Measurements from ENCODE around the gene RTN3. TPM values are rescaled to one million over a fixed set of nuclear protein-coding genes. Genes with fewer than 3 reads are reported as not detected.
A peak's percentile ranks its signal among the peaks of the same experiment; 100 is the strongest.

RTN3 gene
- polyA plus RNA-seq, 3 donors: 123 to 341 (median 232) TPM

DNA sequence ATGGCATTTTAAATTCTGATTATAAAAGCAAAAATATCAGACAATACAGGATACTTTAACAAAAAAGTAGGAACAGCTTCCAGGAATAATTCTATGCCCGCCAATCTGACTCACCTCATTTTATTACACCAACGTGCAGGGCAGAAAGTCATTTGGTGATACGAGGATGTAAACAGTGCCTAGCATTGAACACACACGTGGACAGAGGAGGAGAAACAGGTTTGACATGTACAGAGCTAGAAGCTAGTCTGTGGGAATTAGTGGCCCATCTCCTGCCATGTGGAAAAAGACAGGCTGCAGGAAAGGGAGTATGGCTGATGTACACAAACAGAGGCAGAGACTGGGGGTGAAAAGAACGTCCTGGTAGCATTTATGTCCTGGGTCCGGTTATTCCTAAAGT lies 123.0 kb downstream of the RTN3 start:
- Histone ChIP-seq H3K27ac (ENCODE audit: low read depth in 1 of 2, low read length in 2 of 2) (no peak overlapping the region), H3K36me3 (replicated peaks in 1 of 2; ENCODE audit: control insufficient read depth in 1 of 2, insufficient read depth in 2 of 2, low read length in 2 of 2) (no peaks in the 10 kb centered on the region), H2AFZ (ENCODE audit: insufficient read depth, low read depth, low read length, poor library complexity, severe bottlenecking) (no peak overlapping the region), H3K4me2 (replicated peaks; ENCODE audit: extremely low read depth, low read length, poor library complexity, severe bottlenecking) (no peak overlapping the region), H3K4me3 (replicated peaks in 1 of 3; ENCODE audit: low read depth in 2 of 3, low read length in 3 of 3) (no peak overlapping the region), H3K79me2 (ENCODE audit: insufficient read depth, low read length) (no peaks in the 10 kb centered on the region), H3K4me1 (ENCODE audit: control insufficient read depth in 1 of 2, insufficient read depth in 2 of 2, low read length in 2 of 2) (no peaks in the 10 kb centered on the region), H4K20me1 (ENCODE audit: insufficient read depth, low read length) (no peaks in the 10 kb centered on the region), H3K27me3 (ENCODE audit: control insufficient read depth in 2 of 2, insufficient read depth in 2 of 2, low read length in 2 of 2) (no peaks in the 10 kb centered on the region), H3K9ac (ENCODE audit: insufficient read depth, low read length, poor library complexity, severe bottlenecking) (no peak overlapping the region), H3K9me3 (replicated peaks in 1 of 2; ENCODE audit: control insufficient read depth in 1 of 2, insufficient read depth in 1 of 2, low read length in 2 of 2) (no peaks in the 10 kb centered on the region)
- no peak for DNase-seq
- H3K27me3 Mint-ChIP-seq (ENCODE audit: low read depth in 3 of 3): peaks cover 1 to 10% (median 5%) of the 10 kb centered on the region in 3 donors
- H3K4me3 Mint-ChIP-seq: no peak overlapping the region
- peaks cover 3% of the 10 kb centered on the region for H3K4me1 Mint-ChIP-seq
- H3K36me3 Mint-ChIP-seq: no peaks in the 10 kb centered on the region
- 86% methylated on average over 1 of the region's 6 CpGs for WGBS (ENCODE audit: insufficient coverage)
- TF ChIP-seq, protein P1, sequence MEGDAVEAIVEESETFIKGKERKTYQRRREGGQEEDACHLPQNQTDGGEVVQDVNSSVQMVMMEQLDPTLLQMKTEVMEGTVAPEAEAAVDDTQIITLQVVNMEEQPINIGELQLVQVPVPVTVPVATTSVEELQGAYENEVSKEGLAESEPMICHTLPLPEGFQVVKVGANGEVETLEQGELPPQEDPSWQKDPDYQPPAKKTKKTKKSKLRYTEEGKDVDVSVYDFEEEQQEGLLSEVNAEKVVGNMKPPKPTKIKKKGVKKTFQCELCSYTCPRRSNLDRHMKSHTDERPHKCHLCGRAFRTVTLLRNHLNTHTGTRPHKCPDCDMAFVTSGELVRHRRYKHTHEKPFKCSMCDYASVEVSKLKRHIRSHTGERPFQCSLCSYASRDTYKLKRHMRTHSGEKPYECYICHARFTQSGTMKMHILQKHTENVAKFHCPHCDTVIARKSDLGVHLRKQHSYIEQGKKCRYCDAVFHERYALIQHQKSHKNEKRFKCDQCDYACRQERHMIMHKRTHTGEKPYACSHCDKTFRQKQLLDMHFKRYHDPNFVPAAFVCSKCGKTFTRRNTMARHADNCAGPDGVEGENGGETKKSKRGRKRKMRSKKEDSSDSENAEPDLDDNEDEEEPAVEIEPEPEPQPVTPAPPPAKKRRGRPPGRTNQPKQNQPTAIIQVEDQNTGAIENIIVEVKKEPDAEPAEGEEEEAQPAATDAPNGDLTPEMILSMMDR (IDR thresholded peaks at IDR 0.05): no peak
- H3K9me3 Mint-ChIP-seq: peaks cover 0 to 2% (median 0%) of the 10 kb centered on the region in 7 donors
- intact Hi-C loops (cut with micrococcal nuclease): no loop called here
- no peak overlapping the region for H3K27ac Mint-ChIP-seq

DNA sequence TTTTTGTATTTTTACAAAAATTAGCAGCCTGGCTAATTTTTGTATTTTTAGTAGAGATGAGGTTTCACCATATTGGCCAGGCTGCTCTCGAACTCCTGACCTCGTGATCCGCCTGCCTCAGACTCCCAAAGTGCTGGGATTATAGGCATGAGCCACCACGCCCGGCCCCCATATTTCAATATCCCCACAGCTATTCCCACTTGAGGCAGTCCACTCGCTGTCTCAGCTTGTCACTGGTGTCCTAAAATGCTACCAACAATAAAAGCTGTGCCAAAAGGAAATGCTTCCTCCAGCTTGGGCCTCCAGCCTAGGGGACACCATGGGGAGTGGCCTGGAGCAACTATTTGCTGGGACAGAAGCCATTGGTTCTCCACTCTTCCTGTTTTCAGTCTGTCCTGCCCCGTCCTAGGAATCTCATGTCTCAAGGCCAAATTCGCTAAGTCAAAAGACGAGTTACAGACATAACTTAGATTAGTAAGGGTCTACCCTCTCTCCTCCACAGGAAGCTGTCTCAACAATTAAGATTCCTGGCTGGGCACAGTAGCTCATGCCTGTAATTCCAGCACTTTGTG lies 124.6 kb downstream of the RTN3 start:
- H3K4me1 ChIP-seq (ENCODE audit: control insufficient read depth in 1 of 2, insufficient read depth in 2 of 2, low read length in 2 of 2): no peaks in the 10 kb centered on the region
- Mint-ChIP-seq H3K27me3 (ENCODE audit: low read depth in 3 of 3) (peaks cover 1 to 4% (median 3%) of the 10 kb centered on the region in 3 donors), H3K9me3 (peaks cover 0 to 2% (median 0%) of the 10 kb centered on the region in 7 donors), H3K4me1 (peaks cover 5% of the 10 kb centered on the region), H3K36me3 (no peaks in the 10 kb centered on the region), H3K27ac (peak overlapping the region in 1 of 7 donors; percentile 80), H3K4me3 (no peak overlapping the region)
- H3K4me3 ChIP-seq (replicated peaks in 1 of 3; ENCODE audit: low read depth in 2 of 3, low read length in 3 of 3): no peak overlapping the region
- no peaks in the 10 kb centered on the region for H3K9me3 ChIP-seq (replicated peaks in 1 of 2; ENCODE audit: control insufficient read depth in 1 of 2, insufficient read depth in 1 of 2, low read length in 2 of 2)
- no peaks in the 10 kb centered on the region for H3K79me2 ChIP-seq (ENCODE audit: insufficient read depth, low read length)
- H3K36me3 ChIP-seq (replicated peaks in 1 of 2; ENCODE audit: control insufficient read depth in 1 of 2, insufficient read depth in 2 of 2, low read length in 2 of 2): no peaks in the 10 kb centered on the region
- H3K4me2 ChIP-seq (replicated peaks; ENCODE audit: extremely low read depth, low read length, poor library complexity, severe bottlenecking): no peak overlapping the region
- TF ChIP-seq, protein P1 (IDR thresholded peaks at IDR 0.05): no peak
- WGBS (ENCODE audit: insufficient coverage): 100% methylated on average over 4 of the region's 9 CpGs
- no peaks in the 10 kb centered on the region for H4K20me1 ChIP-seq (ENCODE audit: insufficient read depth, low read length)
- no peaks in the 10 kb centered on the region for H3K27me3 ChIP-seq (ENCODE audit: control insufficient read depth in 2 of 2, insufficient read depth in 2 of 2, low read length in 2 of 2)
- intact Hi-C loops (cut with micrococcal nuclease): no loop called here
- no peak overlapping the region for H3K27ac ChIP-seq (ENCODE audit: low read depth in 1 of 2, low read length in 2 of 2)
- DNase-seq: no peak
- H3K9ac ChIP-seq (ENCODE audit: insufficient read depth, low read length, poor library complexity, severe bottlenecking): no peak overlapping the region
- H2AFZ ChIP-seq (ENCODE audit: insufficient read depth, low read depth, low read length, poor library complexity, severe bottlenecking): no peak overlapping the region

Small RNAs within 50 kb of the gene (small RNA-seq; reads per million reads assigned to genes)
- not detected for gene AP000753.3 (ENCODE audit: insufficient read length, low read depth)
- not detected for gene RN7SL596P (ENCODE audit: insufficient read length, low read depth)

Other genes starting within 250 kb of the RTN3 start
- under 1 TPM in 2 of 3 donors, not detected in 1; 0.07 to 0.62 TPM for gene PLAAT5, start 190.3 kb upstream of the RTN3 start, polyA plus RNA-seq
- 10 to 100 TPM in 2 of 3 donors, 1 to 10 TPM in 1; 6.8 to 16.3 (median 13.5) TPM for gene LGALS12, start 175.4 kb upstream of the RTN3 start, polyA plus RNA-seq
- 100 to 1,000 TPM in 2 of 3 donors, 10 to 100 TPM in 1; 55.2 to 119 (median 101) TPM for gene PLAAT4, start 144.7 kb upstream of the RTN3 start, polyA plus RNA-seq
- not detected for gene PLAAT2, start 118.1 kb upstream of the RTN3 start, polyA plus RNA-seq
- gene PLAAT3, start 67.1 kb upstream of the RTN3 start, polyA plus RNA-seq: 10 to 100 TPM; 20.2 to 67.3 (median 34.2) TPM
- 10 to 100 TPM; 10.6 to 25.5 (median 22.7) TPM for gene ATL3, start 10.1 kb upstream of the RTN3 start, polyA plus RNA-seq
- gene ZFTA, start 87.3 kb downstream of the RTN3 start, polyA plus RNA-seq: 1 to 10 TPM in 1 of 3 donors, not detected in 2; 1.2 TPM
- 1 to 10 TPM in 1 of 3 donors, under 1 TPM in 2; 0.10 to 3.3 (median 0.20) TPM for gene SPINDOC, start 132.0 kb downstream of the RTN3 start, polyA plus RNA-seq
- gene MARK2, start 157.6 kb downstream of the RTN3 start, polyA plus RNA-seq: 10 to 100 TPM; 32.4 to 55.7 (median 33.3) TPM
- gene RCOR2, start 235.7 kb downstream of the RTN3 start, polyA plus RNA-seq: not detected

All from CD14-positive monocyte (primary cell).